ENCODE results near the gene PRSS50. TPM values are rescaled to one million over a fixed set of nuclear protein-coding genes. Genes with fewer than 3 reads are reported as not detected.

PRSS50 gene
- polyA plus RNA-seq, 1 of the 3 experiments (the other 2 are of a cell fraction), result not detected

- no peak for TF ChIP-seq ZBTB33 (IDR thresholded peaks at IDR 0.05; ENCODE audit: borderline replicate concordance, low read depth)
Measured at GRCh38 chr3:46730819-46731218, 13.2 kb upstream of the PRSS50 start (continued).

GRCh38 chr3:46729038-46729437 is 11.4 kb upstream of the PRSS50 start:
- H3K79me2 ChIP-seq (ENCODE audit: insufficient read depth), result no peaks in the 10 kb centered on the region
- H3K4me1 ChIP-seq (ENCODE audit: control insufficient read depth in 1 of 2, insufficient read depth in 2 of 2, low read depth in 1 of 2, low read length in 1 of 2), result peaks cover 0 to 7% of the 10 kb centered on the region in 2 experiments; a peak in 3 of 4 replicates
- no peaks in the 10 kb centered on the region for H3K36me3 ChIP-seq (replicated peaks in 1 of 2; ENCODE audit: control insufficient read depth in 1 of 2, insufficient read depth in 2 of 2, low read length in 1 of 2)
- no peak overlapping the region for H3K4me3 ChIP-seq (ENCODE audit: low read depth in 2 of 2, low read length in 1 of 2)
- H3K27me3 ChIP-seq (ENCODE audit: insufficient read depth), result no peaks in the 10 kb centered on the region
- no peak overlapping the region for H3K27ac ChIP-seq (ENCODE audit: low read depth in 2 of 2, low read length in 1 of 2)
- 70% methylated on average over 3 of the region's 4 CpGs for WGBS (ENCODE audit: low lambda C conversion rate)
- ChIA-PET POLR2A (no interaction called here), CTCF (interaction anchor here (1.5 to 1.8 kb wide), 2 partner anchors 23 to 137 kb away, joined by 4 to 5 read pairs; no protein-coding TSS in a partner anchor)
- no peaks in the 10 kb centered on the region for H3K9me3 ChIP-seq
- no peak overlapping the region for H3K4me2 ChIP-seq
- no peaks in the 10 kb centered on the region for H3F3A ChIP-seq (replicated peaks; ENCODE audit: insufficient read depth)
- H2AFZ ChIP-seq (ENCODE audit: low read depth), result no peak overlapping the region
- no peaks in the 10 kb centered on the region for H3K9me2 ChIP-seq
- no peak for DNase-seq
- no peak for TF ChIP-seq FOXM1 (IDR thresholded peaks at IDR 0.05; ENCODE audit: low read depth)
- TF ChIP-seq MAX (IDR thresholded peaks at IDR 0.05; ENCODE audit: low read depth), result no peak
- TF ChIP-seq ELF1 (IDR thresholded peaks at IDR 0.05), result no peak
- TF ChIP-seq SMC3 (IDR thresholded peaks at IDR 0.05; ENCODE audit: low read depth, low read length), result no peak
- no peaks in the 10 kb centered on the region for H4K20me1 ChIP-seq (ENCODE audit: insufficient read depth)
- no peak overlapping the region for H3K9ac ChIP-seq

- Histone ChIP-seq H3K4me1 (ENCODE audit: control insufficient read depth in 1 of 2, insufficient read depth in 2 of 2, low read depth in 1 of 2, low read length in 1 of 2) (peaks cover 0 to 7% of the 10 kb centered on the region in 2 experiments; a peak in 3 of 4 replicates), H3K27me3 (ENCODE audit: insufficient read depth) (no peaks in the 10 kb centered on the region), H3K9me3 (no peaks in the 10 kb centered on the region), H3K9ac (no peak overlapping the region), H3K79me2 (ENCODE audit: insufficient read depth) (no peaks in the 10 kb centered on the region), H3F3A (replicated peaks; ENCODE audit: insufficient read depth) (no peaks in the 10 kb centered on the region), H3K4me2 (0 out of 2 replicates have a peak overlapping the region, but pooled peaks have one; percentile 50), H3K9me2 (no peaks in the 10 kb centered on the region), H3K36me3 (replicated peaks in 1 of 2; ENCODE audit: control insufficient read depth in 1 of 2, insufficient read depth in 2 of 2, low read length in 1 of 2) (no peaks in the 10 kb centered on the region), H3K4me3 (ENCODE audit: low read depth in 2 of 2, low read length in 1 of 2) (no peak overlapping the region), H3K27ac (ENCODE audit: low read depth in 2 of 2, low read length in 1 of 2) (no peak overlapping the region), H4K20me1 (ENCODE audit: insufficient read depth) (no peaks in the 10 kb centered on the region), H2AFZ (ENCODE audit: low read depth) (peak overlapping the region; percentile 35; the same call in 1 of the 2 replicates)
- ChIA-PET POLR2A (no interaction called here), CTCF (interaction anchor here (1.1 to 1.3 kb wide), 2 partner anchors 20 to 184 kb away, joined by 4 read pairs; no protein-coding TSS in a partner anchor)
- TF ChIP-seq REST (IDR thresholded peaks at IDR 0.05; ENCODE audit: low read depth, low read length) (no peak), EP300 (IDR thresholded peaks at IDR 0.05; ENCODE audit: borderline replicate concordance in 1 of 2, low read depth in 1 of 2, low read length in 1 of 2) (no peak), TEAD4 (IDR thresholded peaks at IDR 0.05; ENCODE audit: borderline replicate concordance, insufficient read depth) (no peak), TAF1 (IDR thresholded peaks at IDR 0.05; ENCODE audit: borderline replicate concordance, low read depth, low read length) (no peak), USF1 (IDR thresholded peaks at IDR 0.05; ENCODE audit: borderline replicate concordance, low read depth) (no peak), POLR2AphosphoS5 (IDR thresholded peaks at IDR 0.05; ENCODE audit: low read depth, low read length) (no peak), SMC3 (IDR thresholded peaks at IDR 0.05; ENCODE audit: low read depth, low read length) (no peak), YY1 (IDR thresholded peaks at IDR 0.05; ENCODE audit: low read depth) (no peak), RAD21 (IDR thresholded peaks at IDR 0.05; ENCODE audit: low read length) (no peak), JUND (IDR thresholded peaks at IDR 0.05) (no peak), NFIC (IDR thresholded peaks at IDR 0.05; ENCODE audit: borderline replicate concordance) (no peak), MEF2A (IDR thresholded peaks at IDR 0.05; ENCODE audit: borderline replicate concordance, low read depth) (no peak), ELF1 (IDR thresholded peaks at IDR 0.05) (no peak)
- DNase-seq, result no peak
- WGBS (ENCODE audit: low lambda C conversion rate), result 49% methylated on average over 6 of the region's 6 CpGs
Measured at GRCh38 chr3:46725621-46726314, 8.1 kb upstream of the PRSS50 start.
